GM19043 (cell line): ENCODE data around the gene BTG2.
"Not testable (repeated sequence)": the region's sequence is repeated elsewhere in the genome, so short reads cannot be mapped to it uniquely, and the experiment has no call there.

Experiments
- ATAC-seq: cut with Tn5 transposase; IDR thresholded peaks from one replicate; pipeline ENCODE4 v1.9.1; 2021; ENCODE audit warnings: low read depth; ENCODE audit not compliant: unreplicated experiment

BTG2 gene

DNA sequence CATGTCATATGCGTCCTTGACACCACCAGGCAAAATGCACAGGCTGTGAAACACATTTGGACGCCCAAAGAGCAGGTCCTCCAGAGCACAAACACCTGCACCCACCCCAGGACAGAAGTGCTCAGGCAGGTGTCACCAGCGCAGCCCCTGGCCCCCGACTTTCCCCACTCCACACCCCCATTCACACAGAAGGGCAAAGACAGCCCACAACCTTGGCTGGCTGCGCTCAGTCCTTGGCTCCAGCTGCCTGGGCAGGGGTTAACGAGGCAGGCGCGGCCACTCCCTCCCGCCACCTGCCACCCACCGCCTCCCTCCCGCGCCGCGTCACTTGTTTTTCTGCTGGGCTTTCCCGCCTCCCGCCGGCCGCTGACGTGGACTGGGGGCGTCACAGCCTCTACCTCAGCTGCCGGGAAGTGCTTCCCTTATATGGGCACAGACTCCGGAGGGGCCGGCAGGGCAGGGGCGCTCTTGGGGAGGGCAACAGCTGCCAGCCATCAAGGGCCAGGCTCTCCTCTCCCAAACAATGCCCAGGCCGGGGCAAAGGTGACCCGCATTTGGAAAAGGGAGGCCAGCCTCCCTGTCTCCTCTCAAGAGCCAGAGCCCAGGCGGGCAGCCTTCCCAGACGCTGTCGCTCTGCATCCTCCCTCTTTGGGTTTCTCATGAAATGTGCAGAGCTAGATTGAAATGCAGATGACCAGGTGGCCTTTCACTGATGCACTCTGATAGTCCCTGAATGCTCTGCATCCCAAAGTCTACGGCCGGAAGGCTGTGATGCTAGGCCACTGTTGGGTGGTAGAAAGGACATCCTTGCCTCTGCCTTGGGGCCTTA, 14.8 kb upstream of the BTG2 start:
- ATAC-seq = peak; percentile 37

DNA sequence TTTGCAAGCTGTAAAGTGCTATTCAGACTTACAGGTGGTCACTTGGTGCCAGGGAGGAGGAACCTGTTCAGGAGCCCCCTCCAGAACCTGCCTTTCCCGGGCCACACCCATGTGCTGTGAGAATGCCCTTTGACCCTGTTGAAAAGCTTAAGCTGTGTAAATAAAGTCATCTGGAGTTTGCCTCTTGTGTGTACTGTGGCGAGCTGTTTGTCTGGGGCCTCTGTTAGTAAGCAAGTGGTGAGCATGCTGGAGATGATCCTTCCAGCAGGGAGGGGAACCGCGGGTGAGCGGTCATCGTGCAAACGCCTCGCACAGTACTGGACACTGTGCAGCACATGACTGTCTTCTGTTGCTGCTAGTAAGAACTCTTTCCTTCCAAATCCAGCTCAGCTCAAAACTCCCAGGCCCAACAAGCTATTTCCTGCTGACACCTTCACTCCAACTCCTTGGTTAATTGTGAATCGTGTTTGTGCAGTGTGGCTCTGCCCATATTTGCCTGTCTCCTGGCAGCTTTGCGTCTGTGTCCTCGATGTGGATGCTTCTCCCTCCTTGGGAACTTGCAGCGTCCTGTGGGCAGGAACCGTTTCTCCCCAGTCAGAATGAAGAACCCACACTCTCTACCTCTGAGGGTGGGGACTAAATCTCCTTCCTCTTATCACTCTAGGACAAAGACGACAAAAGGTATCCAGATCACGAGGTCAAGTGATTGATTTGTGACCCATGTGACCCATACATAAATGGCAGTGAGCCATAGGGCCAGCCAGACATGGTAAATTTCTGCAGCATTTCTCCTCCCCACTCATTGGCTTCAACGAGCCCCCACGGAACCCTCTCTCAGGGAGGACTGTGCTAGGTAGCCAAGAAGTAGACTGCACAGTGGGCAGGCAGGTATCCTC, 13.9 kb upstream of the BTG2 start:
- no peak for ATAC-seq

DNA sequence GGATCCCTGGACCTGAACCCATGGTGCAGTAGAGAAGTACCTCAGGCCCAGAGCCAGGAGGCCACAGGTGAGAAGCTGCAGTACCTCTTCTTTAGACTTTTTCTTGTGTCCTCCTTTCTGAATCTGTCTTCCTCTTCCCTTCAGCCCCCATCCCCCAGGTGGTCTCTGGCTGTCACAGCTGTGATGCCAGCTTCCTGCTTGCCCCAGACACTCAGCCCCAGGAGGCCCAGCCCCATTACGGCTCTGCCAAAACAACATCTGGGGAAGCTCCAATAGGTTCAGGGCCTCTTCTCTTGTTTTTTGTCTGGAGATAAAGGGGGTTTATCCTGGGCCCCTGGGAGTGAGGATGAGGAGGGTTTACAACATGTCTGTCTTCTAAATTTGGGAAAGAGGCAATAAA, 9.5 kb upstream of the BTG2 start:
- no peak for ATAC-seq

DNA sequence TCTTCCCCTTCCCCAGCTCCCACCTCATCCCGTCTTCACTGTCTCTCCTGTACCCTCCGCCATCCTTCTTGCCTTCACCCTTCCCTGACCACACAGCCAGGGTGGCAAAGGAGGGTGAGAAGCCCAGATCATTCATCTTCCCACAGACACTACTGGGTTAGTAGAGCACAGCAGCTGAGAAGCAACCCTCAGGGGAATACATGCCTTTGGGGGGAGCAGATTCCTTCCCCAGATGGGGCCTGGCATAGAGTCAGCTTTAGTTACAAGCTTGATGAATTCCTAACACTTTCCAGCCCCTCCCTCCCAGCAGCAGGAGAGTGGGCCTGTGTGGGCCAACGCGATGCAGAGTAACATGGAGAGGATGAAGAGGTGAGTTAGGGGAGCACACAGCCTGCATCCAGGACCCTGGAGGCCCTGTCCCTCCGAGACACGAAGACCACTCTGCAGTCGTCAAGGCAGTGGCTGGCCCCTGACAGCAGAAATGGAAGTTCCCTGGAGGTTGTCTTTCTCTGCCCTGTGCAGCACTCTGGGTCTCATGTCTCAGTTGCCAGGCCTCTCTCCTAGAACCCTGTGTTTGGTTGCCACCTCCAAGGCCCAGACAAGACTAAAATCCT, 8.8 kb upstream of the BTG2 start:
- no peak for ATAC-seq

DNA sequence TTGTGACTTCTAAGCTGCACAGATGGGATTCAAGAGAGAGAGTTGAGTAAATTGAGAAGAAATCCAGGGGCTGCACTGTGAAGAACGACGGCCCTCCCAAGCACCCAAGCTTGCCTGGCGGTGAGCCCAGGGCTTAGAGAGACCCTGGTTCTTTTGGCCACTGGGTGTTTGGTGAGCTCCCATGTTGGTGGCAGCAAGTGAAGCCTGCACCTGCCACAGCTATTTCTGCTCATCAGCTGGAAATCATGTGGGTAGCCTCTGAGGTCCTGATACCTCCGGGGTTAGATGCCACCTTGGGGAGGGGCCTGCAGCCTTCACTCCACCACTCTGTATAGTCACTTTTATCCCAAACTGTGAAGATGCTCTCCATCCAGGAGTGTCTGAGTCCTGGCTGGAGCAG, 6.2 kb upstream of the BTG2 start:
- ATAC-seq = no peak

DNA sequence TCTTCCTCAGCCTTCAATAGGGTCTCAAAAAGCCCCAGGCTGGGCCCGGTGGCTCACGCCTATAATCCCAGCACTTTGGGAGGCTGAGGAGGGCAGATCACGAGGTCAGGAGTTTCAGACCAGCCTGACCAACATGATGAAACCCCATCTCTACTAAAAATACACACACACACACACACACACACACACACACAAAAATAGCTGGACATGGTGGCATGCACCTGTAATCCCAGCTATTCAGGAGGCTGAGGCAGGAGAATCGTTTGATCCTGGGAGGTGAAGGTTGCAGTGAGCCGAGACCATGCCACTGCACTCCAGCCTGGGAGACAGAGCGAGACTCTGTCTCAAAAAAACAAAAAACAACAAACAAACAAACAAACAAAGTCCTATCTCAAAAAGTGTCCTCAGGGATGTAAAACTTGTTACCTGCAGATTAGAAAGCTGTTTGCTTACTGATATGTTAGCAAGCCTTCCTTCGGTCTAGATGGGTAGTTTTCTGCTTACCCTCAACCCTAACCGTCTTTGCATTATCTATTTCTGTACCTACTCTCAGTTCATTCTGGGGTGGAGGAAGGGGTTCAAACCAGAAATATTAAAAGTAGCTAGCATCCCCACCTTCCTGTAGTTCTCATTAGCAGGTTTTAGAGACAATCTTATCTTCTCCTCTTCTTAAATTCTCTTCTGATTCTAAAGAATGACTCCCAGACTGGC, 5.4 kb upstream of the BTG2 start:
- not testable (repeated sequence) for ATAC-seq

DNA sequence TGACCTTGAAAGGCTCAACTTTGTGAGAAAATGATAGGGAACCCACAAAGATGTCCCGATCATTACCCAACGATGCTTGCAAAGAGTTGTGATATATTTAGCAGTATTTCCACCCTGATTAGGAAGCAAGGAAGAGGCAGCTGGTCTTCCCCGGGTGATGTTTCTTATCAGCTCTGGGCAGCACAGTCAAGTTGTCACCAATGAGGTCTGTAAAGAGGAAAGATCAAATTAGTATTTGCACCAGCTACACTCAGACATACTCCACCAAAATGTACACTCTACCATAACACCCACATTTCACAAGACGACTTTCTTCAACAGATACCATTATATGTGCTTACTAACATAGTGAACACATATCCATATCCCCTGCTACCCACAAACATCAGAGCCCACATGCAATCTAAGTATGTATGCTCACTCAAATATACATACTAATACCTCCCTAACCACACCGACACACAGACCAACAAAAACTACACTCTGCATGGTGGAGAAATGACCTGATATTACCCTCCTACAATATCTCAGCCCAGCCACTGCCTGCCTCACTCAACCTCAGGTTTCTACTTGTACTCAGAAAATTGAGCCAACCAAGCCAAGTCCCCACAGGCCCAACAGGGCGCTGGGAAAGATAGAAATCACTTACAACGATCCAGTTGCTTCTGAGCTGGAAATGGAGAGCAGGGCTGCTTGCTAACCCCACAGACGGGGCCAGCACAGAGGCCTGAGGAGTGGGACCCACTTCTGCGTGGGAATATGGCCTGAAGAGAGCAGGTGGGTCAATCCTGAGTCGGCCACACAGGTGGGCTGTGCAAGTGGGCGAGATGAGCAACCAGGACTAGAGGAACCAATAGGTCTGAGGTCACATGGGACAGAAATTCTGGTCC, 4.6 kb upstream of the BTG2 start:
- ATAC-seq = no peak

DNA sequence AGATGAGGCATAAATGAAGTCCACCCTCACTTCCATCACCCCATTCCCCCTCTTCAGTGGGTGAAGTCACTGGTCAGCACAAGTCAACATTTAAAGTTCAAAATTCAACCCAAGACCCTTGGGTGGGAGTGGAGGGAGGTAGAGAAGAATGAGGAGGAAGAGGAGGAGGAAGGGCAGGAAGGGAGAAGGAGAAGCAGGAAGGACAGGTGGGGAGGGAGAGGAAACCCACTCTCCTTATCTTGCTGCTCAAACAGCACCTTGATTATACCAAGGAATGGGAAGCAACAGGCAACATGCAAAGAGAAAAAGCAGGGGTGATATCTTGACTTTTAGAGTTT, 4.0 kb upstream of the BTG2 start:
- no peak for ATAC-seq

DNA sequence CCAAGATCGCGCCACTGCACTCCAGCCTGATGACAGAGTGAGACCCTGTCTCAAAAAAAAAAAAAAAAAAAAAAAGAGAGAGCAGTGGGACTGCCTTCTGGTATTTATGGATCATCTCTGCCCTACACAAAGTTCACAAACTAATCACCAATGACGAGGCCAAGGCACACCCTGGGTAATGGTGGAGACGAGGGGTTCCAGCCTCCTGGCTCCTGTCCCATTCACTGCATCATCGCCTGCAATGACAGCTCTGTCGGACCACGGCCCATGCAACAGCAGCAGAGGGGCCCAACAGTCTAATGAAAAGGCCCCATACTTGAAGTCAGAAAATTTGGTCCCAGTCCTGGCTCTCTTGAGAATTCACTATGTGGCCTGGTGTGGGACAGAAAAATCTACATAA, 2.9 kb upstream of the BTG2 start:
- ATAC-seq = no peak

DNA sequence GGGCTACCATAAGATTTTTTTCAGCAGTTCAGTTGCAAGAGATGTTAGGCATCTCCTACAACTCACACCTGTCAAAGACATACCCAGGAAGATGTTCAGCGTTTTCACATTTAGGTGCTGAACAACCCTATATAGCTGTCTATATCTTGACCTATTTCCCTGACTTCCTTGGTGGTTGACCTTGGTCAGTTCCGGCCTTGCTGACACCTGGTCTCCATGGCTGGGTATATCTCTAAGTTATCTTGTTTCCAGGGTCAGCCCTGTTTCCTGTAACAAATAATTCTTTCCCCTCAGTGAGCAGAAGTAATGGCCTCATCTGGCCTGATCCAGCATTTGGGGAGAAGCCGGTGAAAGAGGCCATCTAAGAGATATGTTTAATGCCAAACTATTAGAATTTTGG, 2.4 kb upstream of the BTG2 start:
- ATAC-seq = no peak

DNA sequence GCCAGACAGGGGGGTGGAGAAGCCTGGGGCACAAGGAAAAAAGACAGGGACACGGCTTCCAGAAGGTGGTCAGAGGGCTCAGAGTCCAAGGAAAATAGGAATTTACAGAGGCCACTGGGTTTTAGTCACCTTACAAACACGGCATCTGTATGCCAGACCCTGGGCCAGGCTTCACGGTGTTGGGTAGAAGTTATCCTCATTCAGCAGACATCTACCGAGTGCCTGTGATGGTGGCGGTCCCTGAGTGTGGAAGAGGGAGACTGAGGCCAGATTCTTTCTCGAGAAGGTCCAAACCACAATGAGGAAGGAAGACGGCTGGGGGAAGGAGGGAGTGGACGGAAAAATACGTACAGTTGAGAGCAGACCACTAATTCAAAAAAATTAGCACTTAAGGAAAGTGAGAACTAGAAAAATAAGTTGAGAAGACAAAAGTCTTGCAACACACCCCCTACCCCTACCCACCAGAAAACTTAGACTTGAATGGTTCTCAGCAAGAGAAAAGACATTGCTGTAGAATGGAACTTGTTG, 864 bp upstream of the BTG2 start:
- no peak for ATAC-seq

DNA sequence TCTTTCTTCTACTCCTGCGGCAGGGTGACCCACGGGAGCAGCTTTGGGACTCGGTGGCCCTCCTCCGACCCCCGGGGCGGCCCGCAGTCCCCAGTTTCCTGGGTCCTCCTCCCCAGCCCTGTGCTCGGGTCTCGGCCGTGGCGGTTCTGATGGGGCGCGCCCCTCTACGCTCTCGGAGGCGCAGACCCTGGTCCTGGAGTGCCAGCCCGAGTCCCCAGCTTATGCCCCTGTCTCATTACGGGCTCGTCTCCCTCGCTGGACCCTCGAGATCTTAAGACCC, 430 bp downstream of the BTG2 start:
- ATAC-seq = no peak

DNA sequence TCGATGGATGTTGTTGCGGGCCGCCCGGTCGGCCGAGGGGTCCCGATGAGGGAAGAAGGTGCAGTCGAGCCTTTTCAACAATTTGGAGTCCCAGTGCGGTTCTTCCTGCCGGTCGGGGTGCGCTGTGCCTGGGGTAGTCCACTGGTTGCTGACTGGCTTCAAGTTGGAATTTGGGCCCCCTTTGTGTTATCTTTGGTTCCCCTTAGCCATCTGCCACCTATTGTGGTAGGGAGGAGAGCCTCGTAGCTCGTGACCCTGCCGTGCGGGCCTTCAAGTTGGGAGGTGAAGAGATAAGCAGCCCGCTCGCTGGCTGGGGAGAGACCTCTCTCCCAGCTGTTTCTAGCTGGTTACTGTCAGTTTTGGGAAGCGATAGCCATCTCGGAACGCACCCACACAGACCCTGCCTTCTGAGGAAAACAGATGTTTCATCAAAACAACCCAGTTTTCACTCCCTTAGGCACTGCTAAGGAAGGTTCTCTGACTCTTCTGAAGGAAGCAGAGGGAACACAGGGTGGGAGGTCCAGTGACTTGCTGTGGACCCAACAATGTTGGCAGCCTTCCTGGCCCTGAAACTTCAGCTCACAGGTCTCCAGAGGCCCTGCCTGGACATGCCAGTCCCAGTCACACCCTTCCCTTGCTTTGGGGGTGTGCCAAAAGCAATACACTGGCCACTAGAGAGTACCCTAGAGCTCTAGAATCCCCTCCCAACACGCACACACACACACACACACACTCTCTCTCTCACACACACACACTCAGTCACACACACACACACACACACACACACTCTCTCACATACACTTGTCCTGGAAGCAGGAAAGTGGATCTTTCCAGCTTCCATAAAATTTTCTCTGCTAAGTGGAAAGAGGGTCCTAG, 1.0 kb downstream of the BTG2 start:
- ATAC-seq = no peak

DNA sequence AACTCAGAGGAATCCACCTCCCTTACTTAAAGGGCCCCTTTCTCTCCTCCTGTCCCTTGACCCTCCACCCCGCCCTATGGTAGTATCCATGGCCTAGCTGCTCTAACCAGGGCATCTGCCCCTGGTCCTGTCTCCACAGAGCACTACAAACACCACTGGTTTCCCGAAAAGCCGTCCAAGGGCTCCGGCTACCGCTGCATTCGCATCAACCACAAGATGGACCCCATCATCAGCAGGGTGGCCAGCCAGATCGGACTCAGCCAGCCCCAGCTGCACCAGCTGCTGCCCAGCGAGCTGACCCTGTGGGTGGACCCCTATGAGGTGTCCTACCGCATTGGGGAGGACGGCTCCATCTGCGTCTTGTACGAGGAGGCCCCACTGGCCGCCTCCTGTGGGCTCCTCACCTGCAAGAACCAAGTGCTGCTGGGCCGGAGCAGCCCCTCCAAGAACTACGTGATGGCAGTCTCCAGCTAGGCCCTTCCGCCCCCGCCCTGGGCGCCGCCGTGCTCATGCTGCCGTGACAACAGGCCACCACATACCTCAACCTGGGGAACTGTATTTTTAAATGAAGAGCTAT, 1.7 kb downstream of the BTG2 start:
- no peak for ATAC-seq

DNA sequence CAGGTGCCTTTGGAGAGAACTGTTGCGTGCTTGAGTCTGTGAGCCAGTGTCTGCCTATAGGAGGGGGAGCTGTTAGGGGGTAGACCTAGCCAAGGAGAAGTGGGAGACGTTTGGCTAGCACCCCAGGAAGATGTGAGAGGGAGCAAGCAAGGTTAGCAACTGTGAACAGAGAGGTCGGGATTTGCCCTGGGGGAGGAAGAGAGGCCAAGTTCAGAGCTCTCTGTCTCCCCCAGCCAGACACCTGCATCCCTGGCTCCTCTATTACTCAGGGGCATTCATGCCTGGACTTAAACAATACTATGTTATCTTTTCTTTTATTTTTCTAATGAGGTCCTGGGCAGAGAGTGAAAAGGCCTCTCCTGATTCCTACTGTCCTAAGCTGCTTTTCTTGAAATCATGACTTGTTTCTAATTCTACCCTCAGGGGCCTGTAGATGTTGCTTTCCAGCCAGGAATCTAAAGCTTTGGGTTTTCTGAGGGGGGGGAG, 2.4 kb downstream of the BTG2 start:
- no peak for ATAC-seq

DNA sequence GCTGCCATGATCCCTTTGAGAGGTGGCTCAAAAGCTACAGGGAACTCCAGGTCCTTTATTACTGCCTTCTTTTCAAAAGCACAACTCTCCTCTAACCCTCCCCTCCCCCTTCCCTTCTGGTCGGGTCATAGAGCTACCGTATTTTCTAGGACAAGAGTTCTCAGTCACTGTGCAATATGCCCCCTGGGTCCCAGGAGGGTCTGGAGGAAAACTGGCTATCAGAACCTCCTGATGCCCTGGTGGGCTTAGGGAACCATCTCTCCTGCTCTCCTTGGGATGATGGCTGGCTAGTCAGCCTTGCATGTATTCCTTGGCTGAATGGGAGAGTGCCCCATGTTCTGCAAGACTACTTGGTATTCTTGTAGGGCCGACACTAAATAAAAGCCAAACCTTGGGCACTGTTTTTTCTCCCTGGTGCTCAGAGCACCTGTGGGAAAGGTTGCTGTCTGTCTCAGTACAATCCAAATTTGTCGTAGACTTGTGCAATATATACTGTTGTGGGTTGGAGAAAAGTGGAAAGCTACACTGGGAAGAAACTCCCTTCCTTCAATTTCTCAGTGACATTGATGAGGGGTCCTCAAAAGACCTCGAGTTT, 3.1 kb downstream of the BTG2 start:
- no peak for ATAC-seq

DNA sequence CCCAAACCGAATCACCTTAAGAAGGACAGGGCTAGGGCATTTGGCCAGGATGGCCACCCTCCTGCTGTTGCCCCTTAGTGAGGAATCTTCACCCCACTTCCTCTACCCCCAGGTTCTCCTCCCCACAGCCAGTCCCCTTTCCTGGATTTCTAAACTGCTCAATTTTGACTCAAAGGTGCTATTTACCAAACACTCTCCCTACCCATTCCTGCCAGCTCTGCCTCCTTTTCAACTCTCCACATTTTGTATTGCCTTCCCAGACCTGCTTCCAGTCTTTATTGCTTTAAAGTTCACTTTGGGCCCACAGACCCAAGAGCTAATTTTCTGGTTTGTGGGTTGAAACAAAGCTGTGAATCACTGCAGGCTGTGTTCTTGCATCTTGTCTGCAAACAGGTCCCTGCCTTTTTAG, 3.6 kb downstream of the BTG2 start:
- ATAC-seq = no peak
